Measurements from ENCODE around the gene CPNE7.

GRCh38 chr16:89579351-89579750 lies 3.8 kb downstream of the CPNE7 start:
- TF ChIP-seq ZNF121 (tag by site-specific recombination; IDR thresholded peaks at IDR 0.05) (no peak), ZFP69B (tag by site-specific recombination; IDR thresholded peaks at IDR 0.05) (no peak), CTCF (tag by site-specific recombination; IDR thresholded peaks at IDR 0.05) (no peak), ZNF140 (tag by site-specific recombination; IDR thresholded peaks at IDR 0.05) (no peak)
- TF ChIP-seq, protein P1, sequence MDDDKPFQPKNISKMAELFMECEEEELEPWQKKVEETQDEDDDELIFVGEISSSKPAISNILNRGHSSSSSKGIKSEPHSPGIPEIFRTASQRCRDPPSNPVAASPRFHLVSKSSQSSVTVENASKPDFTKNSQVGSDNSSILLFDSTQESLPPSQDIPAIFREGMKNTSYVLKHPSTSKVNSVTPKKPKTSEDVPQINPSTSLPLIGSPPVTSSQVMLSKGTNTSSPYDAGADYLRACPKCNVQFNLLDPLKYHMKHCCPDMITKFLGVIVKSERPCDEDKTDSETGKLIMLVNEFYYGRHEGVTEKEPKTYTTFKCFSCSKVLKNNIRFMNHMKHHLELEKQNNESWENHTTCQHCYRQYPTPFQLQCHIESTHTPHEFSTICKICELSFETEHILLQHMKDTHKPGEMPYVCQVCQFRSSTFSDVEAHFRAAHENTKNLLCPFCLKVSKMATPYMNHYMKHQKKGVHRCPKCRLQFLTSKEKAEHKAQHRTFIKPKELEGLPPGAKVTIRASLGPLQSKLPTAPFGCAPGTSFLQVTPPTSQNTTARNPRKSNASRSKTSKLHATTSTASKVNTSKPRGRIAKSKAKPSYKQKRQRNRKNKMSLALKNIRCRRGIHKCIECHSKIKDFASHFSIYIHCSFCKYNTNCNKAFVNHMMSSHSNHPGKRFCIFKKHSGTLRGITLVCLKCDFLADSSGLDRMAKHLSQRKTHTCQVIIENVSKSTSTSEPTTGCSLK (tag by site-specific recombination; IDR thresholded peaks at IDR 0.05) = no peak
- TF ChIP-seq, protein P2, sequence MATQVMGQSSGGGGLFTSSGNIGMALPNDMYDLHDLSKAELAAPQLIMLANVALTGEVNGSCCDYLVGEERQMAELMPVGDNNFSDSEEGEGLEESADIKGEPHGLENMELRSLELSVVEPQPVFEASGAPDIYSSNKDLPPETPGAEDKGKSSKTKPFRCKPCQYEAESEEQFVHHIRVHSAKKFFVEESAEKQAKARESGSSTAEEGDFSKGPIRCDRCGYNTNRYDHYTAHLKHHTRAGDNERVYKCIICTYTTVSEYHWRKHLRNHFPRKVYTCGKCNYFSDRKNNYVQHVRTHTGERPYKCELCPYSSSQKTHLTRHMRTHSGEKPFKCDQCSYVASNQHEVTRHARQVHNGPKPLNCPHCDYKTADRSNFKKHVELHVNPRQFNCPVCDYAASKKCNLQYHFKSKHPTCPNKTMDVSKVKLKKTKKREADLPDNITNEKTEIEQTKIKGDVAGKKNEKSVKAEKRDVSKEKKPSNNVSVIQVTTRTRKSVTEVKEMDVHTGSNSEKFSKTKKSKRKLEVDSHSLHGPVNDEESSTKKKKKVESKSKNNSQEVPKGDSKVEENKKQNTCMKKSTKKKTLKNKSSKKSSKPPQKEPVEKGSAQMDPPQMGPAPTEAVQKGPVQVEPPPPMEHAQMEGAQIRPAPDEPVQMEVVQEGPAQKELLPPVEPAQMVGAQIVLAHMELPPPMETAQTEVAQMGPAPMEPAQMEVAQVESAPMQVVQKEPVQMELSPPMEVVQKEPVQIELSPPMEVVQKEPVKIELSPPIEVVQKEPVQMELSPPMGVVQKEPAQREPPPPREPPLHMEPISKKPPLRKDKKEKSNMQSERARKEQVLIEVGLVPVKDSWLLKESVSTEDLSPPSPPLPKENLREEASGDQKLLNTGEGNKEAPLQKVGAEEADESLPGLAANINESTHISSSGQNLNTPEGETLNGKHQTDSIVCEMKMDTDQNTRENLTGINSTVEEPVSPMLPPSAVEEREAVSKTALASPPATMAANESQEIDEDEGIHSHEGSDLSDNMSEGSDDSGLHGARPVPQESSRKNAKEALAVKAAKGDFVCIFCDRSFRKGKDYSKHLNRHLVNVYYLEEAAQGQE (tag by site-specific recombination; IDR thresholded peaks at IDR 0.05) = no peak

Data from HEK293 (cell line).